ENCODE results near the gene KCNN2.
"Not testable (repeated sequence)": the region's sequence is repeated elsewhere in the genome, so short reads cannot be mapped to it uniquely, and the experiment has no call there.

Gene KCNN2

GRCh38 chr5:114427204-114427603 is 65.3 kb downstream of the KCNN2 start:
- no peak for DNase-seq

GRCh38 chr5:114430532-114430931 is 68.7 kb downstream of the KCNN2 start:
- no peak for DNase-seq

DNA sequence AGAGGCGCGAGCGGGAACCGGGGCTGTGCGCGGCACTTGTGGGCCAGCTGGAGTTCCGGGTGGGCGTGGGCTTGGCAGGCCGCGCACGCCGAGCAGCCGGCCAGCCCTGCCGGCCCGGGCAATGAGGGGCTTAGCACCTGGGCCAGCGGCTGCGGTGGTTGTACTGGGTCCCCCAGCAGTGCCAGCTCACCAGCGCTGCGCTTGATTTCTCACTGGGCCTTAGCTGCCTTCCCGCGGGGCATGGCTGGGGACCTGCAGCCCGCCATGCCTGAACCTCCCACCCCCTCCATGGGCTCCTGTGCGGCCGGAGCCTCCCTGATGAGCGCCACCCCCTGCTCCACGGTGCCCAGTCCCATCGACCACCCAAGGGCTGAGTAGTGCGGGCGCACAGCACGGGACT is 70.8 kb downstream of the KCNN2 start:
- not testable (repeated sequence) for DNase-seq

DNA sequence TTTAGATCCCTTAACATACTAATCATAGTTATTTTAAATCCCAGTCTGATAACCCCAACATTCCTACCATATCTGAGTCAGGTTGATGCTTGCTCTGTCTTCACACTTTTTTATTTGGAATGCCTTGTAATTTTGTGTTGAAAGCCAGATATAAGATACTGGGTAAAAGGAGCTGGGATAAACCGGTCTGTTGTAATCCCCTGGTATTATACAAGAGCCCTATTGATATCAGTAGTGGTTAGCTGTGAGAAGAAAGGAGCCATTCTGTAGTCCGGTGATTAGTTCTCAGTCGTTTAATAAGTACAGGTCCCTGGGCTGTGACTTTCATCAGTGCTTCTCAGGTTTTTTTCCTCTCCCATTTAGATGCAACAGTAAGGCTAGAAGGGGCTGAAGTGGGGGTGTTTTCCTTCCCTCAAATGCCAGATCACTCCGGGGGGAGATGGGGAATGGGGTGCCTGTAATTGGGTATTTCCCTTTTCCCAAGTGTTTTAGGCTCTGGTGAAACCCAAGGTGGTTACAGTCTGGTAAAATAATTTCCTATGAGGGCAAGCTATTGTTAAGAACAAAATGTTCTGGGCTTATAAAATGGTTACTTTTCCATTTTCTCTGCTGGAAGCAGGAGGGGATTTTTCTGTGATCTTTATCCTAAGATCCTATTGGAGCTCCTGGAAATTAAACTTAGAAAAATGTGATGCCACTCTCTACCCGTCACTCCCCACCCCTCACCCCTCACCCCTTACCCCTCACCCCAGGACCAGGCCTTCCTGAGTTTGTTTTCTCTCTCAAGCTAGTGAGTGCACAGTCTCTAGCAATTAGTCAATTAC is 72.7 kb downstream of the KCNN2 start:
- no peak for DNase-seq

DNA sequence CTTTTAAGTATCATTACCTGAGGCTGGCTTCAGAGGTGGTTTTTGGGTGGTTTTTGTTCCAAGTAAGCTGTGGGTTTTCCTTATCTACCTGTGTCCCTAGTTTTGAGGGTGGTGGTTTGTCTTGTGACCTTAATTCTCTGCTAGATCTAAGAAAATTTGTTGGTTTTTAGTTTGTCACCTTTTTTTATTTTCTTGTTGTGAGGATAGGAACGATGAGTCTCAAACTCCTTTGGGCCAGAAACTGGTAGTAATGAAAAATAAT is 73.3 kb downstream of the KCNN2 start:
- no peak for DNase-seq

GRCh38 chr5:114435885-114436299 is 74.0 kb downstream of the KCNN2 start:
- no peak for DNase-seq

- DNase-seq: no peak
Observed at GRCh38 chr5:114437936-114438335, 76.1 kb downstream of the KCNN2 start.

GRCh38 chr5:114438471-114438870 is 76.6 kb downstream of the KCNN2 start:
- DNase-seq: no peak

DNA sequence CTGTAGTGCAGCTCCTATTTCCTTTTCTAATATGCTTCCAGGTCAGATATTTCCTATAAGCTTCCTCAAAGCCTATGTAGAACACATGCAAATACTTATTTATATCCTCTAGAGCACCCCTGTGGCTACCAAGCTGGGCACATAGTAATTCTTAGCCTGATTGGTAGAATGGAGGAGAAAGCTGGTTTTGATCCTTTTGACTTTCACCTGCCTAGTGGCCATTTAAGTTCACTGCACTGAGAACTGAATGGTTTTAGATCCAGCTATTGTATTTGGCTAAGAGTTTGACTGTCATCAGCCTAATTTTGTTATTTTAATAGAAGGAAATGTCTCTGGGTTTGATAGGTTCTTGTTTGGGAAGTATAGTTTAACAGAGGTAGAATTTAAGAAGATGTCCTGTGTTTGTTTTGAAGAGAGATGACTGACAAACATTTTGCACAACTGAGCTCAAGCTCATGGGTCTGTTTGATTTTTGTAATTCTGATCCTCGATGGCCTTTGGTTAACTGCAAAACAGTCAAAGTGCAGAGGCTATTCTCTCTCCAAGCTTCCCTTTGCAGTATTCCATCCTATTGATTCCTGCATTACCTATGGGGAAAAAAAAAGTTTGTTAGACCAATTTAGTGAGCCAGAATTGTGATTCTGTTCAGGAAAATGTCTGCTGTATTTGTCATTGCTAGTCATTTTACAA is 85.4 kb downstream of the KCNN2 start:
- DNase-seq: no peak

- DNase-seq: no peak
Observed at GRCh38 chr5:114448481-114448880, 86.6 kb downstream of the KCNN2 start.

DNA sequence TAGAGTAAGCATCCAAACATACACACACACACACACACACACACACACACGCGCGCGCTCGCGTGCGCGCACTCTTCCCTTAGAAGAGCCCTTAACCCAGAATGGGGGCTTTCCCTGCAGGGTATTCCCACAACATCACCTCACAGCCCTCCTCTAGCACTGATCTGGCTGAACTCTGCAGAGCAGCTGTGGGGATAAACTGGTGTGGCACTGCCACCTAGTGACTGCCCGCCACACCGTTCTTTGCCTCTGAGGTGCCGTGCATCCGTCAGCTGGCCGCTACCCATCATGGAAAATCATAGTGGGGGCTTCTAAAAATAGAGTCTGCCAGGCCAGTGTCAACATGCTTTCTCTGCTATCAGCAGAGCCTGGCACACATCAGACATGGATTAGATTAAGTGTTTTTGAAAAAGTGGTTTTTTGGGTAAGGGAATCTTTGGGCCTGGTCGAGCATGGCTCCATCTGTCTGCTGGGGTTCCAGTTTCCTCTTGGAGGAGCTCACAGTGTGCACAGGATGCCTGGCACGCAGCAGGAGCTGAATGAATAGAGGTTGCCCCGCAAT is 88.1 kb downstream of the KCNN2 start:
- DNase-seq: peak; percentile 20 to 22

DNA sequence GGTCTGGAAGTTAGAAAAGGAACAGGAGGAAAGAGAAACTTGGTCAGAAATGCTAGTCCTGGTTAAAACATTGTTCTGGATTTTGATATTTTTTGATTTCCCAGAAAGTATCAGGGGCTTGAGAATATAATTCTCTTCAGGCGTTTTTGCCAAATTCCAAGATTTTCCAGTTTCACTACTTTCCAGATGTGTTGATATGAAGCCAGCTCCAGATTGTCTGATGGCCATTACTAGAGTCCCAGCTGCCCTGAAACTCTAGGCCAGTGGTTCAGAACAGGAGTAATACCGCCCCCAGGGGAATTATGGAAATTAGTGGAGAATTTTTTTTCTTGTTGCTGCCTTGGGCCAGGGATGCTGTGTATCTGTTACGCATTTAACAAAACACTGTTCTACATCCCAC is 88.6 kb downstream of the KCNN2 start:
- DNase-seq: no peak

DNA sequence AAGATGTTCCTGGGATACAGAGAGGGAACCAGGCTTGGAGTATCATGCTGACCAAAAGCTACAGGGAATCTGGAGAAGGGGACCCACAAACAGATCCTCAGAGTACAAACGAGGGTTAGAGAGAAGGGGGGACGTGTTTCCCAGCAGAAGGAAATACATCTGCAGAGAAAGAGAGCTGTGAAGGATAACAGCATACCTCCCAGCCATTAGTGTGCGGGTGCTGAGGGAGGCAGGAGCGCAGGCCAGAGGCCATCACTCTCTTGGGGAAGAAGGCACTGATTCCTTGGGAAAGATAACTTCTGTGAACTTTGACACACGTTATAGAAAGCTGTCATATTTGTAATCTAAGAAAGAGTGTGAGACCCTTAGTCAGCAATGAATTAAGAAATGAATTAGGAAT is 96.9 kb downstream of the KCNN2 start:
- DNase-seq: no peak

GRCh38 chr5:114467171-114467570 is 105.3 kb downstream of the KCNN2 start:
- DNase-seq: no peak

DNA sequence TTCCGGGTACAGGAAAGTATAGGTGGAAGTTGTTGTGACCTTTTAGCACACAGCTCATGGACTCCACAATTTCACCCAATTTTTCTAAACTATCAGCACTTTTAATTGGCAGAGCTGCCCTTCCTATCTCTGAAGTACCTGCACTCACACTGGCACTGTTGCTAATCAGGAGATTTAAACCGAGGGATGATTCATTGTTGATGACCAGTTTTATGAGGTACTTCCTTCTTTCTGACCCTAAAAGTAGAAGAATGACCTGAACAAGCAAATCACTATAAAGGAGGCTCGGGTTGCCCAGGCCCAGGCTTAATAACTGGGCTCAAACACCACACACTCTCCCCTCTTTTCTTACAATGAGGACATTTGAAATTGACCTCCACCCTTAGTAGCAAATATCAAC is 105.9 kb downstream of the KCNN2 start:
- DNase-seq: no peak

- DNase-seq: no peak
Observed at GRCh38 chr5:114469372-114469771, 107.5 kb downstream of the KCNN2 start.

DNA sequence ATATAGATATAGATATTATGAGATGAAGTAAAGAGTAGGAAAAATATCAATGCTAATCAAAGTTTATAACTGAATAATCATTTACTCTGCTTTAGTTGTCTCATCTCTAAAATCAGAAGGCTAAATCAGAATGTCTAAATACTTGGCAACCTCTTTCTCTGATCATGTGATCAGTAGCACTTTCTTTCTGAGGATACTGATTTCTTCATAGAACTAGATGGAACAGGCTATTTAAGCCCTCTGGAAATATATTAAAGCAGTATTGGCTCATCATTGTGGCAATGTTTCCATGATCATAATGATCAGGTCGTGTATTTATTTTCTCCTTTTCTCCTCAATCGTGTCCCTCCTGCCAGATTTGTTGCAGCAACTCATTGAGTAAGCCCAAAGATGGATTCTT is 109.7 kb downstream of the KCNN2 start:
- no peak for DNase-seq

DNA sequence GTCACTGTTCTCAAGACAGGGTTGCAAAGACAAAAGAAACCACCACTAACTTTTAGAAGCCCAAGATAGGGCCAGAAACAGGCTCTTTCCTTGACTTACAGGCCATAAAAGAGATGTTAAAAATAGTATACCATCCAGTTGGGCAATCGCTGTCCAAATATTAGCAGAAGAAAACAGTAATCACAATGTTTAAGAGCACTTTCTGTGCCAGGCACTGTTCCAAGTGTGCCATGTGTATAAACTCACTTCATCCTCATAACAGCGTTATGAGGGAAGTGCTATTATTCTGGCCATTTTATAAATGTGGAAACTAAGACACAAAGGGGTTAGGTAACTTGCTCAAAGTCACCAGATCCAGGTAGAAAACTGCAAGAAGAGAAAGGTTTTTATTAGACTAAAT is 111.7 kb downstream of the KCNN2 start:
- no peak for DNase-seq

- no peak for DNase-seq
Observed at GRCh38 chr5:114477816-114478334, 116.0 kb downstream of the KCNN2 start.

DNA sequence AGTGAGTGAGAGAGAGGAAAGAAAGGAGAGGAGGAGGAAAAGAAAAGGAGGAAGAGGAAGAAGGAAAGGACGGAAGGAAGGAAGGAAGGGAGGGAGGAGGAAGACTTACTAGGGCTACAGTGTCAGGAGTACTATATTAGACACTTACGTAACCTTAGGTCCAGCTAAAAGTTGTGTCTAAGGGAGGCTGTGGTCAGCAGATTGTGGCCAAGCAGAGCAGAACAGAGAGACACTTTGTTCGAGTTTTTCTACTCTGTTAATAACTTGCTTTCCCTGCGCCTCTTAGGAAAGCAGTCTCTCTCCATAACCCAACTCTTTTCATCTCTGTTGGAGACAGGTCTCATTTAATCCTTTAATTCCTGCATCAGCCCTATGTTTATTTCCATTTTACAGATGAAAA is 138.9 kb downstream of the KCNN2 start:
- no peak for DNase-seq

GRCh38 chr5:114504560-114504959 is 142.7 kb downstream of the KCNN2 start:
- DNase-seq: no peak

DNA sequence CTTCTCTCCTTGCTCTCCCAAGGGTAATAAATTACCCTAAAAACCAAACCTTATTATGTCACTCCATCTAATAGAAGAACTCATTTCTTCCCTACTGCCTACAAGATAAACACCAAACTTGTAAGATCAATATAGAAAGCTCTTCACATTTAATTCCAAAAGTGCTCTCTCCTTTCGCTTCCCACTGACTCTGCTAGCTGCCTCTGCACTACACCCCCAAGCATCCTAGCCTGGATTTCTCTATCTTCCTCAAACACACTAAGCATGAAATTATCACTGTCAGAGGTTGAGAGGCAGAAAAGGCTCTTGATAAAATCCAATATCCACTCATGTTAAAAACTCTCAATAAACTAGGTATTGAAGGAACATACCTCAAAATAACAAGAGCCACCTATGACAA is 162.4 kb downstream of the KCNN2 start:
- DNase-seq: no peak

- no peak for DNase-seq
Observed at GRCh38 chr5:114544561-114544960, 182.7 kb downstream of the KCNN2 start.
